Natural killer cell (primary cell): ENCODE results near the gene UNC79. TPM values are rescaled to one million over a fixed set of nuclear protein-coding genes. Genes with fewer than 3 reads are reported as not detected.

Experiments
- ATAC-seq, 3 donors: fragments of 150-1000 bp in 2 of 3; fragments of 200-7000 bp in 1 of 3; cut with Tn5 transposase; 1 replicate in 1 of 3; 2 replicates in 2 of 3; pipeline ENCODE4 v1.10.0; 2021; ENCODE audit warnings: mild to moderate bottlenecking in 2 of 3, moderate library complexity in 2 of 3
- DNase-seq, 2 donors: peaks; one replicate each; pipeline versions ENCODE4 v3.0.0 to v3.0.0-alpha.2; 2013 to 2021; ENCODE audit warnings: mixed read lengths in 1 of 2
- H3K27ac ChIP-seq: one replicate; pipeline ENCODE4 v1.5.1; 2013; ENCODE audit warnings: mild to moderate bottlenecking, low read length
- H3K27me3 ChIP-seq: one replicate; pipeline ENCODE4 v1.6.1; 2013; ENCODE audit warnings: low read length; ENCODE audit not compliant: control insufficient read depth, insufficient read depth
- H3K36me3 ChIP-seq: one replicate; pipeline ENCODE4 v1.6.1; 2013; ENCODE audit warnings: low read length; ENCODE audit not compliant: control insufficient read depth, insufficient read depth
- H3K4me1 ChIP-seq: one replicate; pipeline ENCODE4 v1.6.1; 2013; ENCODE audit warnings: low read length; ENCODE audit not compliant: control insufficient read depth, insufficient read depth
- H3K4me3 ChIP-seq: one replicate; pipeline ENCODE4 v1.5.1; 2013; ENCODE audit warnings: low read length
- H3K9me3 ChIP-seq: one replicate; pipeline ENCODE4 v1.6.1; 2013; ENCODE audit warnings: low read length; ENCODE audit not compliant: control insufficient read depth, insufficient read depth
- H3K27ac Mint-ChIP-seq, 2 donors: one replicate each; pipeline ENCODE4 v1.8.0; 2022; ENCODE audit warnings: mild to moderate bottlenecking in 2 of 2, mixed read lengths in 2 of 2, moderate library complexity in 1 of 2
- H3K27me3 Mint-ChIP-seq, 2 donors: one replicate each; pipeline ENCODE4 v1.8.0; 2022; ENCODE audit warnings: low read depth in 2 of 2, mixed read lengths in 2 of 2
- H3K36me3 Mint-ChIP-seq: one replicate; pipeline ENCODE4 v1.8.0; 2022; ENCODE audit warnings: mixed read lengths
- H3K4me1 Mint-ChIP-seq, 2 donors: one replicate each; pipeline ENCODE4 v1.8.0; 2022; ENCODE audit warnings: mixed read lengths in 2 of 2
- H3K4me3 Mint-ChIP-seq: one replicate; pipeline ENCODE4 v1.8.0; 2022; ENCODE audit warnings: mild to moderate bottlenecking, moderate library complexity, mixed read lengths
- H3K9me3 Mint-ChIP-seq, 2 donors: one replicate each; pipeline ENCODE4 v1.8.0; 2022; ENCODE audit warnings: mixed read lengths in 2 of 2
- WGBS: methylation state at CpG from one replicate; pipeline ENCODE4 v1.1.7; 2013; ENCODE audit warnings: missing lambda C conversion rate; ENCODE audit not compliant: insufficient coverage; 5-methylcytosine and 5-hydroxymethylcytosine counted together
- intact Hi-C: fragments of 100-400 bp; cut with micrococcal nuclease; formaldehyde crosslinking; loops from one replicate; pipeline ENCODE4 v1.14.2; 2022
- total RNA-seq, 4 donors: library from RNA; stranded (reverse); fragments of 120-200 nt in 1 of 4; gene quantifications; one replicate each; pipeline versions ENCODE4 v1.2.3 to v1.2.4, GENCODE V29; 2013 to 2022
- TF ChIP-seq, protein P1 (sequence below): fragments of 200-600 bp; IDR thresholded peaks from one replicate; pipeline ENCODE4 v1.8.0; 2022; ENCODE audit warnings: antibody characterized with exemption

UNC79 gene
- total RNA-seq, 3 donors from 2014 or later (not counting 1 experiment from before 2014, with no cell fraction given) = 0.05 TPM; not detected in 1

DNA sequence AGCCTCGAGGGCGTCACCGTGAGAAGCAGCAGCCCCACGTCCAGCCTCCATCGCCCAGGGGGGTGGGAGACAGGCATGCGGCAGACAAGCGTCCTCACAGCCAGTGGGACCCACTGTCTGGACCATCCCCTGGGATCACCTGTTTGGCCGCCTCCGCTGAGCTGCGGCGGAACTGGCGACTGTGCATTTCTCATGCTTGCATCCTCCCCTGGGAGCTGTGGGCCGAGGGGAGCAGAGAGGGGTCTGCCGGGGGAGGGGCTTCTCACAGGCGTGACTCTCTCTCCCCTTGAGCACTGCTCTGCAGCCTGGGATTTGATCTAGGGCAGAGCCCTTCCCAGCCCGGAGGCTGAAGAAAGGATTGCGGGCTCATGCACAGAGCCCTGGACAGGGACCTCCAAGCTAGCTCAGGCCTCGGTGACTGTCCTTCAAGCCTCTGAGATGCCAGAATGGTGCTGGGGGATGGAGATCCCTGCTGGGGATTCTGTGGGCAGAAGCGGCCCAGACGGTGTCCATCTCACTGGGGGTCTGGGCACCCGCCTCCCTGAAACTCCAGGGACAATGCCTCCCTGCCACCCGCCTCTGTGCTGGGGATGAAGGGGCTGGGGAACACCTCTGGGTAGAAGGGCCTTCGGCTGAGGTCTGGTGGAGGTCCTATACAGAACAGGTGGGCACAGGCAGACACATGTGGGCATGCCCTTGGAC, 296.5 kb downstream of the UNC79 start:
- Mint-ChIP-seq H3K27ac (no peak overlapping the region), H3K9me3 (peaks cover 3 to 5% of the 10 kb centered on the region in 2 donors), H3K36me3 (no peaks in the 10 kb centered on the region), H3K27me3 (no peaks in the 10 kb centered on the region), H3K4me1 (peaks cover 0 to 4% of the 10 kb centered on the region in 2 donors), H3K4me3 (no peak overlapping the region)
- ATAC-seq (no peak), DNase-seq (no peak)
- H3K36me3 ChIP-seq = no peaks in the 10 kb centered on the region
- intact Hi-C loops = no loop called here
- no peaks in the 10 kb centered on the region for H3K9me3 ChIP-seq
- no peaks in the 10 kb centered on the region for H3K4me1 ChIP-seq
- no peak overlapping the region for H3K27ac ChIP-seq
- 86% methylated on average over 23 of the region's 23 CpGs for WGBS
- no peaks in the 10 kb centered on the region for H3K27me3 ChIP-seq
- H3K4me3 ChIP-seq = no peak overlapping the region
- TF ChIP-seq, protein P1, sequence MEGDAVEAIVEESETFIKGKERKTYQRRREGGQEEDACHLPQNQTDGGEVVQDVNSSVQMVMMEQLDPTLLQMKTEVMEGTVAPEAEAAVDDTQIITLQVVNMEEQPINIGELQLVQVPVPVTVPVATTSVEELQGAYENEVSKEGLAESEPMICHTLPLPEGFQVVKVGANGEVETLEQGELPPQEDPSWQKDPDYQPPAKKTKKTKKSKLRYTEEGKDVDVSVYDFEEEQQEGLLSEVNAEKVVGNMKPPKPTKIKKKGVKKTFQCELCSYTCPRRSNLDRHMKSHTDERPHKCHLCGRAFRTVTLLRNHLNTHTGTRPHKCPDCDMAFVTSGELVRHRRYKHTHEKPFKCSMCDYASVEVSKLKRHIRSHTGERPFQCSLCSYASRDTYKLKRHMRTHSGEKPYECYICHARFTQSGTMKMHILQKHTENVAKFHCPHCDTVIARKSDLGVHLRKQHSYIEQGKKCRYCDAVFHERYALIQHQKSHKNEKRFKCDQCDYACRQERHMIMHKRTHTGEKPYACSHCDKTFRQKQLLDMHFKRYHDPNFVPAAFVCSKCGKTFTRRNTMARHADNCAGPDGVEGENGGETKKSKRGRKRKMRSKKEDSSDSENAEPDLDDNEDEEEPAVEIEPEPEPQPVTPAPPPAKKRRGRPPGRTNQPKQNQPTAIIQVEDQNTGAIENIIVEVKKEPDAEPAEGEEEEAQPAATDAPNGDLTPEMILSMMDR = no peak

DNA sequence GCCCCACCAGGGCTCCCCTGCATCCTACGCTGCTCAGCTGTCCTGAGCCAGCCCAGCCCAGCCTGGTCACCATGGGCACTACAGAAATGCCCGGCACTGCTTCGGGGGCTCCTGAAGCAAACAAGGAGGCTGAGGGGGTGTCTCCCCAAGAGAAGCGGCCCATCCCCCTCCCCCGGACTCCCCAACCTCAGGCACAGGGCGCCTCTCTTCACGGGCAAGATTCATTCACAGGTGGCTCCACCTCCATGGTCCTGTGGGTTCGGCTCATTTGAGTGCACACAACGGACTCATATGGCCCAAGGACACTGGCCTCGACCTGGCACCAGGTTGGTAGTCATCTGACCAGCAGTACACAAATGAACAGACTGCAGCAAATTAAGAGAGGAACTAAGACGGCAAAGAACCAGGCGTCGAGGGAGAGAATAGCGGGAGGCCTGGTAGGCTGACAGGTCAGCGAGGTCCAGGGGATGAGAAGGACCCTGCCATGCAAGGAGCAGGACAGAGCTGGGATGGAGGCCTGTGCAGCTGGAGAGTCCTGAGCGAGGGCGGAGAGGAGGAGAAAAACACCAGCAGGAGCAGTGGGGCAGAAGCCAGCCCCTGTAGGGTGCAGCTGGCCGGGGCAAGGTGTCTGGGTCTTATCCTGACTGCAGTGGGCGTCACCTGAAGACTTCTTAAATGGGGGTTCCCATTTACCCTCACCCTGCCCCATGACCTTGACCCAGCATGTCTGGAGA, 297.3 kb downstream of the UNC79 start:
- Mint-ChIP-seq H3K4me3 (no peak overlapping the region), H3K4me1 (no peaks in the 10 kb centered on the region), H3K9me3 (no peaks in the 10 kb centered on the region), H3K27ac (no peak overlapping the region), H3K36me3 (no peaks in the 10 kb centered on the region), H3K27me3 (no peaks in the 10 kb centered on the region)
- ATAC-seq = no peak
- Histone ChIP-seq H3K4me1 (no peaks in the 10 kb centered on the region), H3K27ac (no peak overlapping the region), H3K4me3 (no peak overlapping the region), H3K36me3 (no peaks in the 10 kb centered on the region), H3K9me3 (no peaks in the 10 kb centered on the region), H3K27me3 (no peaks in the 10 kb centered on the region)
- TF ChIP-seq, protein P1 = no peak
- DNase-seq = no peak
- 87% methylated on average over 19 of the region's 19 CpGs for WGBS
- intact Hi-C loops = no loop called here

DNA sequence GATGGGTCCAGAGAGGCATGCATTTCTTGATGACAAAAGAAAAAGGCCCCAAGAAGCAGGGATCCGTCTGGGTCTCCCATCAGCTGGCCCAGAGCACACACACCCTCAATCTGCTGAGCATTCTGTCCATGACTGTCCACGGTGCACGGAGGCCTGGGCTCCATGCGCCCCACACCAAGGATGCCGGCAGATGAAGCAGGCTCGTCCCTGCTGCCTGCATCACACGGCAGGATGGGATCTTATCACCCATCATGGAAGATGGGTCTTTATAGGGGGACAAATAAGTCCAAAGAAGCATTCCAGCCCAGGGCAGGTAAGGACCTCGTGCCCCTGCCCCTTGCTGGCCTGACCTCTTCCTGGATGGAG, 297.9 kb downstream of the UNC79 start:
- no peak overlapping the region for H3K4me3 ChIP-seq
- Mint-ChIP-seq H3K27me3 (no peaks in the 10 kb centered on the region), H3K36me3 (no peaks in the 10 kb centered on the region), H3K9me3 (no peaks in the 10 kb centered on the region), H3K27ac (no peak overlapping the region), H3K4me1 (no peaks in the 10 kb centered on the region), H3K4me3 (no peak overlapping the region)
- no peak for DNase-seq
- no peaks in the 10 kb centered on the region for H3K9me3 ChIP-seq
- ATAC-seq = no peak
- 84% methylated on average over 8 of the region's 8 CpGs for WGBS
- no peaks in the 10 kb centered on the region for H3K36me3 ChIP-seq
- no peaks in the 10 kb centered on the region for H3K4me1 ChIP-seq
- TF ChIP-seq, protein P1 = no peak
- intact Hi-C loops = no loop called here
- H3K27ac ChIP-seq = no peak overlapping the region
- H3K27me3 ChIP-seq = no peaks in the 10 kb centered on the region
